Fibroblast of skin of abdomen (primary cell): ENCODE measurements around the gene PRKCZ.
"Not testable (repeated sequence)": the region's sequence is repeated elsewhere in the genome, so short reads cannot be mapped to it uniquely, and the experiment has no call there.

Experiments
- DNase-seq: peaks from one replicate; pipeline ENCODE4 v3.0.0-alpha.2; 2013

The PRKCZ gene

GRCh38 chr1:2121794-2122193, 71.6 kb downstream of the PRKCZ start:
- not testable (repeated sequence) for DNase-seq

- no peak for DNase-seq
Observed at GRCh38 chr1:2124446-2125198, 74.4 kb downstream of the PRKCZ start.

- DNase-seq, result no peak
Observed at GRCh38 chr1:2125350-2126211, 75.4 kb downstream of the PRKCZ start.

- no peak for DNase-seq
Observed at GRCh38 chr1:2126331-2127186, 76.3 kb downstream of the PRKCZ start.

- DNase-seq, result no peak
Observed at GRCh38 chr1:2127187-2128145, 77.3 kb downstream of the PRKCZ start.

GRCh38 chr1:2128189-2128901, 78.1 kb downstream of the PRKCZ start:
- DNase-seq, result peak; percentile 9

- DNase-seq, result no peak
Observed at GRCh38 chr1:2129256-2129943, 79.2 kb downstream of the PRKCZ start.

- DNase-seq, result no peak
Observed at GRCh38 chr1:2130156-2130555, 79.9 kb downstream of the PRKCZ start.

GRCh38 chr1:2130871-2131289, 80.7 kb downstream of the PRKCZ start:
- DNase-seq, result no peak

- peak; percentile 67 for DNase-seq
Observed at GRCh38 chr1:2132222-2133038, 82.2 kb downstream of the PRKCZ start.

- peak; percentile 98 for DNase-seq
Observed at GRCh38 chr1:2133039-2133878, 83.0 kb downstream of the PRKCZ start.

GRCh38 chr1:2133879-2134215, 83.6 kb downstream of the PRKCZ start:
- DNase-seq, result no peak

- DNase-seq, result no peak
Observed at GRCh38 chr1:2134266-2134620, 84.0 kb downstream of the PRKCZ start.

- no peak for DNase-seq
Observed at GRCh38 chr1:2134621-2135307, 84.6 kb downstream of the PRKCZ start.

GRCh38 chr1:2135441-2135841, 85.2 kb downstream of the PRKCZ start:
- DNase-seq, result peak; percentile 51

GRCh38 chr1:2135941-2136340, 85.7 kb downstream of the PRKCZ start:
- DNase-seq, result no peak

- DNase-seq, result no peak
Observed at GRCh38 chr1:2136386-2137235, 86.4 kb downstream of the PRKCZ start.
